HEK293T (cell line): ENCODE data around the gene TLN1.

Experiments used
- FOXM1 ChIP-seq: fragments of 450-650 bp; IDR thresholded peaks from 2 replicates; pipeline ENCODE4 v1.6.1; 2017; ENCODE audit warnings: mild to moderate bottlenecking, borderline replicate concordance
- SP1 ChIP-seq: fragments of 450-650 bp; IDR thresholded peaks from 2 replicates; pipeline ENCODE4 v1.6.1; 2017

DNA sequence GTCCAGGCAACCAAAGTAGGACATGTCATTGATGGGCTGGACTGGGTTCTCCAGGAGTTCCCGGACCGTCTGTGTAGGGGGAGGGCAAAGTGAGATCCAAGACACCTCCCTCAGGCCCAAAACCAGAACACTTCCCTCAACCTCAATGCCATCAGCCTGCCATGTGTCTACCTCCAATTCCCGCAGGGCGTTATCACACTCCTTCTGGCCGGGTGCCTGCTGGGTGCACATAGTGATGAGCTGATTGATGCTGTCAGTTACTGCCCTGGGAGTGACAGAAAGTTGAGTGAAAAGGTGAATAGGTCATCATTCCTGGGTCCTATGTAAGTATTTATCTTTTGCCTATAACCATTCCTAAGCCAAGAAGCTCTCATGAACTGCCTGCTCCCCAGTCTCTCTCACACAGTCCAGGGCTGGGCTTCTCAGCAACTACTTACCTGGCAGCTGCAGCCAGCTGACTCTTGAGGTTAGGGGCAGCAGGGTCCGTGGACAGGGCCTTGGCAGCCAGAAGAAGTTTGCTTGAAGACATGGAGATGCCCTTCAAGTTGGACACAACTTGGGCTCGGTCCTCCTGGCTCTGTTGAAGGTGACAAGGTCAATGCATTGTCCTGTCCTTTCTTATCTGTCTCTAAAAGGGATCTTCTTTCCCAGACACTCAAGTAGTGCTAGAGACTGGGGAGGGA lies 21.0 kb downstream of the TLN1 start:
- TF ChIP-seq FOXM1 = no peak
- TF ChIP-seq SP1 = no peak
